Measurements from ENCODE around the gene ITPKA. TPM values are rescaled to one million over a fixed set of nuclear protein-coding genes. Genes with fewer than 3 reads are reported as not detected.

The ITPKA gene
- total RNA-seq, 1 donor from 2014 or later, result not detected

DNA sequence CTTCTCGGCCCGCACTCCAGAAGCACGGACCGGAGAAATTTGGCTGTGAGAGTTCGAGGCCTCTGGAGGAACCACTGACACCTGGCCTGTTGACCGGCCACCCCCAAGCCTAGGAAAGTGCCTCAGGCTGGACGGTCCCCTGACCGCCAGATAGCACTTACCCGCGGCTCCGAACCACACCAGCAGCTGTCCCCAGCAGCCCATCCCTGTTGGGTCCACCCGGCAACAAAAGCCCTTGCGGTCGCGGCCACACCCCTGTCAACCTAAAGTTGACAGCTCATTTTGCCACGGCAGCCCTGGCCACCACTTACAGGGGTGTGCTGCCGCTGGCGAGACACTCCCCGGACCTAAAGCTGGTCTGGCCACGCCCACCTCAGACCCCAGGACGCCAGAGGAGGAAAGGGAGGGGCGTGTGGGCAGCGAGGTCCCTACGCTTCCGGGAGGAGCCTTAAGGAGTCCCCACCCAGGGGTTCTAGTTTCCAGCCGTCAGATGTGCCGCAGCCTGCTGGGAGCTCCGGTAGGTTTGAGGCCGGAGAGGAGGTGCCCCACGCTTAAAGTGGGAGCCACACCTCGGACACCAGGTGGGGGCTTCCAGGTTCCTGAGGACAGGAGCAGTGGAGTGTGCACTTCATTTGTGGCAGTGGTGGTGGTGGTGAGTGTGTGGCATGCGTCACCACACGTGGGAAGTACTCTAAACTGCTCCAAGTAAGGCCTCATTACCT lies 20.0 kb downstream of the ITPKA start, which contains the start of gene LTK:
Gene LTK (minus strand): TSS at position 322 of the 722 bp plus-strand sequence. CDS start 118 bp downstream, at position 204.
- Mint-ChIP-seq H3K4me3 (peak within 1 kb of the TSS; percentile 77), H3K9me3 (no peaks in the 10 kb centered on the region), H3K27ac (no peak within 1 kb of the TSS), H3K27me3 (ENCODE audit: insufficient read depth, low read depth) (peaks cover 54% of the 10 kb centered on the region), H3K4me1 (peaks cover 14% of the 10 kb centered on the region), H3K36me3 (peaks cover 14% of the 10 kb centered on the region)
- Histone ChIP-seq H2AFZ (replicated peaks) (peak within 1 kb of the TSS; percentile 12), H3K4me1 (peaks cover 23% of the 10 kb centered on the region), H3K27me3 (peaks cover 64% of the 10 kb centered on the region), H3K4me2 (peak within 1 kb of the TSS; percentile 83), H3F3A (ENCODE audit: low read depth) (peaks cover 24% of the 10 kb centered on the region), H4K20me1 (ENCODE audit: low read depth) (peaks cover 34% of the 10 kb centered on the region), H3K4me3 (peak within 1 kb of the TSS; percentile 42), H3K9me3 (ENCODE audit: low read depth) (no peaks in the 10 kb centered on the region), H3K36me3 (no peaks in the 10 kb centered on the region), H3K9ac (no peak within 1 kb of the TSS), H3K79me2 (ENCODE audit: low read depth) (no peaks in the 10 kb centered on the region), H3K27ac (no peak within 1 kb of the TSS)
- TF ChIP-seq EZH2 (IDR thresholded peaks at IDR 0.05) (peak; percentile 41), EZH2phosphoT487 (IDR thresholded peaks at IDR 0.05) (no peak)
- DNase-seq (ENCODE audit: low spot score), result peak; percentile 77

DNA sequence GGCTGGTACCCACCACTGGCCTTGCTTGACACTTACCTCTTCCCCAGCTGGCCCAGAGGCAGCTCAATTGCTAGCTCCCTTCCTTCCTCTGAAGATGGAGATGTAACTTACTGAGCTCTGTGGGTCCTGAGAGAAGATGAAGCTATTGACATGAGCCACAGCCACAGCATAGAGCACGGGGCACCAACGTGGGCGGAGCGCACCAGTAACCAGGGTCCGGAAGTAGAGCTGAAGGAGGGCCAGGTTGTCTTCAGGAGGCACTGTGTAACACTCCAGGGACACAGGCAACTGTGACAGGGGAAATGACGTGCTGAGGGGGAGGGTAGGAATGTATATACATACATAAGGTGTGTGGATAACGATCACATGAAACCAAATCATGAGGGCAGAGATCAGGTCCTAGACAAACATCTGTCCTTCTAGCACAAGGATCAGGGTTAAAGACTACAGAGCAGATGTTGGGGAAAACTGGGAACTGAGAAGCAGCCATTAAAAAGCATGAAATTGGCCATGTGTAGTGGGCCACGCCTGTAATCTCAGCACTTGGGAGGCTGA lies 24.3 kb downstream of the ITPKA start:
- Histone ChIP-seq H4K20me1 (ENCODE audit: low read depth) (peaks cover 4% of the 10 kb centered on the region), H3K4me2 (no peak overlapping the region), H2AFZ (replicated peaks) (no peak overlapping the region), H3K27me3 (peaks cover 21% of the 10 kb centered on the region), H3K36me3 (no peaks in the 10 kb centered on the region), H3K4me3 (no peak overlapping the region), H3K27ac (no peak overlapping the region), H3K79me2 (ENCODE audit: low read depth) (no peaks in the 10 kb centered on the region), H3K4me1 (peaks cover 7% of the 10 kb centered on the region), H3K9me3 (ENCODE audit: low read depth) (no peaks in the 10 kb centered on the region), H3F3A (ENCODE audit: low read depth) (peaks cover 14% of the 10 kb centered on the region), H3K9ac (no peak overlapping the region)
- Mint-ChIP-seq H3K27ac (no peak overlapping the region), H3K27me3 (ENCODE audit: insufficient read depth, low read depth) (peaks cover 27% of the 10 kb centered on the region), H3K36me3 (peaks cover 21% of the 10 kb centered on the region), H3K9me3 (no peaks in the 10 kb centered on the region), H3K4me3 (no peak overlapping the region), H3K4me1 (peaks cover 4% of the 10 kb centered on the region)
- no peak for TF ChIP-seq EZH2 (IDR thresholded peaks at IDR 0.05)
- TF ChIP-seq, protein P1, sequence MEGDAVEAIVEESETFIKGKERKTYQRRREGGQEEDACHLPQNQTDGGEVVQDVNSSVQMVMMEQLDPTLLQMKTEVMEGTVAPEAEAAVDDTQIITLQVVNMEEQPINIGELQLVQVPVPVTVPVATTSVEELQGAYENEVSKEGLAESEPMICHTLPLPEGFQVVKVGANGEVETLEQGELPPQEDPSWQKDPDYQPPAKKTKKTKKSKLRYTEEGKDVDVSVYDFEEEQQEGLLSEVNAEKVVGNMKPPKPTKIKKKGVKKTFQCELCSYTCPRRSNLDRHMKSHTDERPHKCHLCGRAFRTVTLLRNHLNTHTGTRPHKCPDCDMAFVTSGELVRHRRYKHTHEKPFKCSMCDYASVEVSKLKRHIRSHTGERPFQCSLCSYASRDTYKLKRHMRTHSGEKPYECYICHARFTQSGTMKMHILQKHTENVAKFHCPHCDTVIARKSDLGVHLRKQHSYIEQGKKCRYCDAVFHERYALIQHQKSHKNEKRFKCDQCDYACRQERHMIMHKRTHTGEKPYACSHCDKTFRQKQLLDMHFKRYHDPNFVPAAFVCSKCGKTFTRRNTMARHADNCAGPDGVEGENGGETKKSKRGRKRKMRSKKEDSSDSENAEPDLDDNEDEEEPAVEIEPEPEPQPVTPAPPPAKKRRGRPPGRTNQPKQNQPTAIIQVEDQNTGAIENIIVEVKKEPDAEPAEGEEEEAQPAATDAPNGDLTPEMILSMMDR (IDR thresholded peaks at IDR 0.05), result no peak
- TF ChIP-seq EZH2phosphoT487 (IDR thresholded peaks at IDR 0.05), result no peak
- DNase-seq (ENCODE audit: low spot score), result no peak

DNA sequence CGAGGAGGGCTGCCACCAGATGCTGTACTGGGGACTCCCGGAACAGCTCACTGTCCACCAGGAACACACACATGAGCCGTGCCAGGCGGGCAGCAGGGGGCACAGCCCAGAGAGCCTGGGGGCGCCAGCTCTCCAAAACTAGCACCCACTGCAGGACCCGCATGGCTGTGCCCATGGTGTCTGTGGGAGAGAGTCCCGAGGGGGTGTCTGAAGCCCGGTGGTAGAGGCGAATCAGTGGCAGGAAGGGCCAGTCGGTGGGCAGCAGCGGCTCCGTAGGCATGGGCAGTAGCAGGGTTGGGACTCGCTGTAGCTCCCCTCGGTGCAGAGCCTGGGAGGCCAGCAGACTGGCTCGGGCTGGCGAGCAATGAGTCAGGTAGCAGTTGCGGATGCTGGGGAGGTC lies 27.0 kb downstream of the ITPKA start:
- H3K9ac ChIP-seq, result no peak overlapping the region
- Mint-ChIP-seq H3K36me3 (peaks cover 20% of the 10 kb centered on the region), H3K4me1 (no peaks in the 10 kb centered on the region), H3K4me3 (no peak overlapping the region), H3K27ac (no peak overlapping the region), H3K9me3 (no peaks in the 10 kb centered on the region), H3K27me3 (ENCODE audit: insufficient read depth, low read depth) (peaks cover 5% of the 10 kb centered on the region)
- no peaks in the 10 kb centered on the region for H3K36me3 ChIP-seq
- H2AFZ ChIP-seq (replicated peaks), result no peak overlapping the region
- no peaks in the 10 kb centered on the region for H3K79me2 ChIP-seq (ENCODE audit: low read depth)
- no peaks in the 10 kb centered on the region for H3K9me3 ChIP-seq (ENCODE audit: low read depth)
- no peaks in the 10 kb centered on the region for H3F3A ChIP-seq (ENCODE audit: low read depth)
- H3K27me3 ChIP-seq, result no peaks in the 10 kb centered on the region
- TF ChIP-seq EZH2phosphoT487 (IDR thresholded peaks at IDR 0.05), result no peak
- H3K27ac ChIP-seq, result no peak overlapping the region
- no peak overlapping the region for H3K4me2 ChIP-seq
- no peak for DNase-seq (ENCODE audit: low spot score)
- no peak overlapping the region for H3K4me3 ChIP-seq
- no peaks in the 10 kb centered on the region for H4K20me1 ChIP-seq (ENCODE audit: low read depth)
- no peaks in the 10 kb centered on the region for H3K4me1 ChIP-seq

DNA sequence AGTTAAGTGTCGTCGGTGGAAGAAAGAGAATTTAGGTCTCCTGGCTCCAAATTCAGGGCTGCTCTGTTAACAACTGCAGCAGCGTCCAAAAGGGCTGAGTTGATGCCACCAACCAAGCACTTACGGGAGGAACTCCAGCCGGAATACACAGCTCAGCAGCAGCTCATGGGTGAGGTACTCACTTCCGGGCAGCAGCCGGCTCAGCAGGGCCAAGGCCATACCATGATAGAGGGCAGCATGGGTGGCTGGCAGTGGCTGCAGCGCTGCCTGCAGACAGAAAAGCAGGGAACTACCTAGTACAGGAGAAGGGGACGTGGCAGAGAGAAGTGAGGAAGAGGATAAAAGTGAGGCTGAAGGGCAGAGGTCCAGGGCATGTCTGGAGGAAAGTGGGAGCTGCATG lies 27.9 kb downstream of the ITPKA start:
- Histone ChIP-seq H2AFZ (replicated peaks) (no peak overlapping the region), H3K9me3 (ENCODE audit: low read depth) (no peaks in the 10 kb centered on the region), H3K36me3 (no peaks in the 10 kb centered on the region), H3K4me1 (no peaks in the 10 kb centered on the region), H3F3A (ENCODE audit: low read depth) (no peaks in the 10 kb centered on the region), H3K27me3 (no peaks in the 10 kb centered on the region), H3K9ac (no peak overlapping the region), H4K20me1 (ENCODE audit: low read depth) (no peaks in the 10 kb centered on the region), H3K4me2 (no peak overlapping the region), H3K79me2 (ENCODE audit: low read depth) (no peaks in the 10 kb centered on the region), H3K4me3 (no peak overlapping the region), H3K27ac (no peak overlapping the region)
- H3K27me3 Mint-ChIP-seq (ENCODE audit: insufficient read depth, low read depth), result peaks cover 3% of the 10 kb centered on the region
- DNase-seq (ENCODE audit: low spot score), result no peak
- H3K36me3 Mint-ChIP-seq, result peaks cover 22% of the 10 kb centered on the region
- H3K27ac Mint-ChIP-seq, result no peak overlapping the region
- H3K9me3 Mint-ChIP-seq, result no peaks in the 10 kb centered on the region
- TF ChIP-seq, protein P1 (IDR thresholded peaks at IDR 0.05), result no peak
- TF ChIP-seq EZH2phosphoT487 (IDR thresholded peaks at IDR 0.05) (no peak), EZH2 (IDR thresholded peaks at IDR 0.05) (no peak)
- no peaks in the 10 kb centered on the region for H3K4me1 Mint-ChIP-seq
- no peak overlapping the region for H3K4me3 Mint-ChIP-seq

Data from neural progenitor cell (in vitro differentiated cells).